ENCODE data around the gene APOM.

APOM gene

GRCh38 chr6:31655349-31656237 is at the start of gene APOM:
TSS of gene APOM (plus strand) at chr6:31655894. CDS start at chr6:31655967, 73 bp downstream.
- no peak for DNase-seq

DNA sequence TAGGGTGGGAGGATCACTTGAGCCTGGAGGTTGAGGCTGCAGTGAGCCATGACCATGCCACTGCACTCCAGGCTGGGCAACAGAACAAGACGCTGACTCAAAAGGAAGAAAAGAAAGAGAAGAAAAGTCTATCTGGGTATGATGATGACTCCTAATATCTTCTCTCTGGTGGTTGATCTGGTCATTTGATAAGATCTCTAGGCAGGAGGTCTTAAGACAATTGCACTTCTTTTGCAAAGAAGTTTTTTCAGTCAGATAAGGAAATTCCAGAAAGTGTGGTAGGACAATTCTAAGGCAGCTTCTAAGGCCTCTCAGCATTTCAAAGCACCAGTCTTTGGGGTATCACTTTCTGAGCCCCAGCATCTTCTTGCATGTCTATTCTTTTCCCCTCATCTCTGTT is 48.4 kb upstream of the APOM start:
- no peak for DNase-seq

DNA sequence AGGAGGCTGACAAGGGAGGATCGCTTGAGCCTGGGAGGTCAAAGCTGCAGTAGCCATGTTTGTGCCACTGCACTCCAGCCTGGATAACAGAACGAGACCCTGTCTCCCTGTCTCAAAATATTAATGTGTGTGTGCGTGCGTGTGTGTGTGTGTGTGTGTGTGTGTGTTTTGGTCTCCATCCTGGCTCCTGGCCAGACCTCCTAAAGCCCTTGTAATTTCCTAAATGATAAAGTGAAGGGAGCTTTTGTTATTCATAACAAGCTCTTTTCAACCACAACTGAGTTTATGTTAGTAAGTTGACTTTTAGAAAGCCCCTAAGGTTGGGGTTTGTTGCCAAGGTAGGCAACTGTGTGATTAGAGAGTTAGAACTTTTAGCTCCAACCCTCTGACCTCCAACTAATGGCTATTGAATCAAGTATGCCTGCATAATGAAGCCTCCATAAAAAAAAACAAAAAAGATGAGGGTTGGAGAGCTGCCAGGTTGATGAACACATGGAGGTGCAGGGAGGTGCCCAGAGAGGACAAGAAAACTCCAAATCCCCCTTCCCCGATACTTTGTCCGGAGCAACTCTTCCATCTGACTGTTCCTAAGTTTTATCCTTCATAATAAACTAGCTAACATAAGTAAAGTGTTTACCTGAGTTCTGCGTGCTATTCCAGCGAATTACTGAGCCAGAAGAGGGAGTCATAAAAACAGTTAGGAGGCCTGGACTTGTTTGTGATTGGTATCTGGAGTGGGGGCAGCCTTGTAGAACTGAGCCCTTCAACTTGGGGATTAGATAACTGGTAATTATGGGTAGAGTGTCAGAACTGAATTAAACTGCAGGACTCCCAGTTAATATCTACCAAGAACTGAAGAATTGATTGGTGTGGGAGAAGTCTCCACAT is 45.9 kb upstream of the APOM start:
- DNase-seq: no peak

DNA sequence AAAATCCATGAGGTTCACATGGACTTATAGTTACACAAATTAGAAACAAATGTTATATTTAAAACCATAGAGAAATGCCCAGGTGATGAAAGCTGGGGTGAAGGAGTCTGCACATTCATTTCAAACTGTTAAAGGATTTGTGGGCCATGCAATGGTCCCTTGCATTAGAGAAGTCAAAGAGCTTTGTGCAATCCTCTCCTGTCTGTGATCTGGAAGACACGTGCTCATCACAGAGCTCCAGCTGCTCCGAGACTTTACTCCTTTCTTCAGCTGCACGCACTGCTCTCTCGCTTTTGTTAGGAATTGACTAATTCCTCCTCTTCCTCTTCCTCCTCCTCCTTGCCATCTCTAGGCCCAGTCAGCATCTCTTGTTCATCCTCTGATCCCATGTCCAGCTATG is 44.7 kb upstream of the APOM start:
- peak; percentile 38 for DNase-seq

DNA sequence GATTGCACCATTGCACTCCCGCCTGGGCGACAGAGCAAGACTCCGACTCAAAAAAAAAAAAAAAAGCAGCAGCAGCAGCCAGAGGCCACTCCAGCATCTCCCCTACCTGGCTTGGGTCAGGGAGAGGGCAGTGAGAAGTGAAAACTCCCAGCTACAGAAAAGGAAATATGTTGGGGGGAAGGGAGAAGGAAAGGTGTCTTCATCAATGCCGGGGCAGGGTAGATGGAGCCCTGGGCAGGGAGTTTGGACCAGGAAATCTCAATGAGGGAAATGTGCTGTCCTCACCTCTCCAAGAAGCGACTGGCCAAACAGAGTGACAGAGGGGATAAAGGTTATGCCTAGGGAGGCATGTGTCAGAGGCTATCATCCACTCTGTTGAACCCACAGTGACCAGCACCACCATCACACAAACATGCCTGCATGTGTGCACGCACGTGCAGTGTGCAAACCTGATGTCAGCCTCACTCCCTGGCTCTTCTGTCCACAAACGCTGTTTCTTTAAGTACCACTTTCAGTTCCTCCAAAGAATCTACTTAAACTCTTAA is 41.5 kb upstream of the APOM start:
- DNase-seq: peak; percentile 90

GRCh38 chr6:31614684-31615578 is 40.8 kb upstream of the APOM start, which contains the start of gene AIF1:
TSS of gene AIF1 (plus strand) at chr6:31615234. CDS start at chr6:31615330, 96 bp downstream.
- DNase-seq: peak; percentile 78

DNA sequence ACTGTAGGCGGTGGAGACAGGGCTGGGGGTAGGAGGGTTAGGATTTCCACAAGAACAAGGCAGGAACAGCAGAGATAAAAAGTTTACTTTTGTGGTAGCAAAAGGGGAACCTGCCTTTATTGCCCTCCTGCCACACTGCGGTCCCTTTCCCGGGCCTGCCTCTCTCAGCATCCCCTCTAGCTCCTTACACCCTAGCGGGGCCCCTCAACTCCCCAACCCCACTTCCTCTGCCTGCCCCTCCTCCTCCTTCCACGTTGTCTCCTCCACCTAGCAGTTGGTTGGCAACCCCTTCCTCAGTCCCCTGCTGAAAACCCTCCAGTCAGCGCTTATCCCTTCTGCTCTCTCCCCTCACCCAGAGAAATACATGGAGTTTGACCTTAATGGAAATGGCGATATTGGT is 39.9 kb upstream of the APOM start:
- peak; percentile 90 for DNase-seq

DNA sequence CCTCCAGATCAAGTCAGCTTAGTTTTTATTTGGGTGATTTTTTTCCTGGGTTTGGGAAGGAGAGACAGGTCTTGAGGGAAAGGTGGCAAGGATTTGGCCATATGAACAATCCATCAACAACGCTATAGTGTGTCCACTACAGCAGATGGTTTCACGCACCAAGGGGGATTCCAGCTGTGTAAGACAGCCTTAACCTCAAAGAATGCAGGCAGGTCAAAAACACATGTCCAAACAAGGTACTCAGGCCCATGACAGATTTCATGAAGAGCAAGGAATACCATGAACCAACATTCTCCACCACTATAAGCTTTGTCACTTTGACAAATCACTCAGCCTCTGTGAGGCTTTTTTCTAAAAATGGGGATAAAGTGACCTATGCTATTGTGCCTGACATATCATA is 38.7 kb upstream of the APOM start:
- DNase-seq: no peak

DNA sequence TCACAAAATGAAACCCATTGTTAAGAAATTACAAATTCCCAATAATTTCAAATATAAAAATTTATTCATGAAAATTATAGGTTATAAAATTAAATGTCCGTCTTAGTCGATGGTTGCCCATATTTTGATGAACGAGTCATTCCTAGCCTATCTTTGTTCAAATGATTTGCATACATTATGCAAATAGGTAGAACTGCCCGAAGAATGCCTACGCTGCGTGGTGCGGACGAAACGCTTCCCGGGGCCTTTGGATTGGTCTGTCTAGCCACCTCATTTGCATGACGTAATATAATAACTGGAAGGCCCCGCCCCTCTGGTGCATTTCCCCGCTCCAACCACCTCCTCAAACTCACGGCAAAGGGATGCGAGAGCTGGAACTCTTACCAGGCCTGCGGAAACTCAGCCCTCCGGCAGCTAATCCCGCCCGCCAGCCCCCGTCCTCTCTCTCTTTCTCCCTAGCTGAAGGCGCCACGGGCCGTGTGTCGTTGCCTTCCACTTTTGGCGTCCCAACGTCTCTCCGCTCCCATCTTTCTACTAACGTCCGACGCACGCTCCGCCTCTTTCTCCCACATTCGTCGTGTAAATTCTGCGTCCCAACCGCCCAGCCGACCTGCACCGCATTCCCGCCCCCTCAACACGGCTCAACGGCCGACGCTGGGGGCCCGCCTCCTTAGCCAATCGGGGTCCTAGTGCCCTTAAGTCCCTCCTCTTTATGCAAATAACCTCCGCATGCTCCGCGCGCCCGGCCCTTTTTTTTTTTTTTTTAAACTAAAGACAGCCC is 35.7 kb upstream of the APOM start:
- peak; percentile 99 for DNase-seq

DNA sequence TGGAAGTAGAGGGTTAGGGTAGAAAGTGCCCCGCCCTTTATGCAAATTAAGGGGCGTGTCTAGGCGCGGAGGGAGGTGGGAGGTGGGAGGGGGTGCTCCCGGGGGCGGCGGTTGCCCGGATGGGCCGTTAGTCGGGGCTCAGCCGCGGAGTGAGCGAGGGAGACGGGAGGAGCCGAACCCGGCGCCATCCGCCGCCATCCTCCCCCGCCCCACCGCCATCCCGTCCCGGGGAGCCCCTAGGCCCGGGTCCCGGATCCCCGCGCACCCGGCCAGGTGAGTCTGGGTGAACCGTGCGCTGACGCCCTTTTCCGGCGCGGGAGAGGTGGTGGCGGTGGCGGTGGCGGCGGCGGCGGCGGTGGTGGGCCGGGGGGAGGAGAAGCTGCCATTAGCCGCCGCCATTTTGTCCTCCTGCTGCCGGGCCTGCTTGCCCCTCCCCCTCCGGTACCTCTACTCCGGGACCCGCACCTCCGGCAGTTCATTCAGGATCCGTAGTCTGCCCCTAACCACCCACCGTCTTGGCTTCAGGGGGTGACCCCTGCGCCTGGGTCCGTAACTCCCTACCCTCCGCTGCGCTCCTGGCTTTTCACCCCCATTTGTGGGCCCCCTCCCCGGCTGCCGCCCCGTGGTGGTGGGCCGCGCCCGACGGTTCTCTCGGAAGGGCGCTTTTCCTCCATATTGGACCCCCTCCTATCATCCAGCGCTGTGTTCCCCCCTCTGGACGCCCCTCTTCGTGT is 34.9 kb upstream of the APOM start, which contains the start of gene PRRC2A:
TSS of gene PRRC2A (plus strand) at position 130 of the 734 bp plus-strand sequence. CDS start 2,075 bp downstream, outside the sequence.
- peak; percentile 62 for DNase-seq

DNA sequence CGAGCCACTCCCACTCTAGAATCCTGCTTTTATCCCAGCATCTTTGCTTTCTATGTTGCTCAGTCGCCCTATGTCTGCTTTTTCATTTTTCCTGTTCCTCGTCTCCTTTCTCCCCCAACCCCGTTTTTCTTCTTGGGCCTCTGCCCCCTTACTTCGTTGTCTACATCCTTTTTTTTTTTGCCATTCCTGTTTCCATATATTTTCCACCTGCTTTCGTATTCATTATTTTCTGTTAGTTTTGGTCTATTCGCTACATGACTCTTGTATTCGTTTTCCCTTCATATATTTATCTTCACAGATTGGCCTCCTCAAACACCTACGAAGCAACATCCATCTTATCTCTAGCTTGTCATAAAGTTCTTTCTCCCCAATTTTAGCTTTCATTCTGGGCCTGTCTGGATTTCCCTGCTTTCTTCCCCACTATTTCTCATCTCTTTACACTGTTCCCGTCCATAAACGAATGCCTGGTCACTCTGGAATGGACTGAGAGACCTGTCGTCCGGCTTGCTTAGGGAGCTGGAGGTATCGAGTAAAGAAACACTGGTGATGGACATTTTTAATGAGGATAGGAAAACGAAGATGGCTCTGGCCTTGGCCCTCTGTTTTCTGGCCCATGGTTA is 34.3 kb upstream of the APOM start:
- DNase-seq: no peak

GRCh38 chr6:31621991-31622390 is 33.7 kb upstream of the APOM start:
- DNase-seq: no peak

DNA sequence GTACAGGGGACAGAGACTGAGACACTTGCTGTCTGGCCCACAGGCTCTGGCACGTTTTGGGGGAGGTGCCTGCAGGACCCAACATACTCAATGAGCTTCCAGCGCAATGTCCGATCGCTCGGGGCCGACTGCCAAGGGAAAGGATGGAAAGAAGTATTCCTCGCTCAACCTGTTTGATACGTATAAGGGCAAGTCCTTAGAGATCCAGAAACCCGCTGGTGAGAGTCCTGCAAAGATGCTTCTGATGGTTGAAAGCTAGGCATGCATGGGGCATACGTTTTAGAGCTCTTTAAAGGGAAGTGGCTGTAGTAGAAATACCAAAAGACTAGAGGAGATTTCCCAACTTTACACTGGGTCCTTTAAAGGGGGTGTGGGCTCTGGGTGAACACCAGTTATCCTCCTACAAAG is 33.0 kb upstream of the APOM start:
- DNase-seq: peak; percentile 67

DNA sequence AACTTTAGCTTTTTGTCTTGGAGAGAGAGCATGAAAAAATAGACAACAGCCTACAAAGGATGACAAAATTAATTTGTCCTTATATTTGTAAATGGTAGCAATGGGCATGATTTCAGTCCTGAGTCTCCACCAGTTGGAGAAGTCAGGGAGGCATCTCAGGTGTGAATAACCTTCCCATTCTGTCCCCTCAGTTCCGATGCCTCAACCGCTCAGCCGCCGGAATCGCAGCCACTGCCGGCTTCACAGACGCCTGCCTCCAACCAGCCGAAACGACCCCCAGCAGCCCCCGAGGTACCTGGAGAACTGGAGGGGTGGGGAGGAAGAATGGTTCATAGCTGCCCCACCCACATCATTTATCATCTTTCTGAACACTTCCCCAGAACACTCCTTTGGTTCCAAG is 31.6 kb upstream of the APOM start:
- DNase-seq: no peak

DNA sequence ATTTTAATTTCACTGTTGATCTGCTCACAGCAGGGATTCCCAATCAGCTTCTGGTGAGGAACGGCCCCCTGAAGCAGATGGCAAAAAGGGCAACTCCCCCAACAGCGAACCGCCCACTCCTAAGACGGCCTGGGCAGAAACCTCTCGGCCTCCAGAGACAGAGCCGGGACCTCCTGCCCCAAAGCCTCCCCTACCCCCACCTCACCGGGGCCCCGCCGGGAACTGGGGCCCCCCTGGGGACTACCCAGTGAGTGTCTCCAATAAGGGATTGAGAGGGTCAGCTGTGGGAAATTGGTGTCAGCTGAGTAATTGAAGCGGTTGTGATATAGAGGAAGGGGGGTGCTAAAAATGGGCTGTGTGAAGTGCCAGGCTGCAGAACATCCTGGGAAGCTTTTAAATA is 28.7 kb upstream of the APOM start:
- no peak for DNase-seq

GRCh38 chr6:31627690-31628287 is 27.9 kb upstream of the APOM start:
- no peak for DNase-seq

- no peak for DNase-seq
These were observed 26.7 kb upstream of the APOM start for GRCh38 chr6:31629014-31629413.

DNA sequence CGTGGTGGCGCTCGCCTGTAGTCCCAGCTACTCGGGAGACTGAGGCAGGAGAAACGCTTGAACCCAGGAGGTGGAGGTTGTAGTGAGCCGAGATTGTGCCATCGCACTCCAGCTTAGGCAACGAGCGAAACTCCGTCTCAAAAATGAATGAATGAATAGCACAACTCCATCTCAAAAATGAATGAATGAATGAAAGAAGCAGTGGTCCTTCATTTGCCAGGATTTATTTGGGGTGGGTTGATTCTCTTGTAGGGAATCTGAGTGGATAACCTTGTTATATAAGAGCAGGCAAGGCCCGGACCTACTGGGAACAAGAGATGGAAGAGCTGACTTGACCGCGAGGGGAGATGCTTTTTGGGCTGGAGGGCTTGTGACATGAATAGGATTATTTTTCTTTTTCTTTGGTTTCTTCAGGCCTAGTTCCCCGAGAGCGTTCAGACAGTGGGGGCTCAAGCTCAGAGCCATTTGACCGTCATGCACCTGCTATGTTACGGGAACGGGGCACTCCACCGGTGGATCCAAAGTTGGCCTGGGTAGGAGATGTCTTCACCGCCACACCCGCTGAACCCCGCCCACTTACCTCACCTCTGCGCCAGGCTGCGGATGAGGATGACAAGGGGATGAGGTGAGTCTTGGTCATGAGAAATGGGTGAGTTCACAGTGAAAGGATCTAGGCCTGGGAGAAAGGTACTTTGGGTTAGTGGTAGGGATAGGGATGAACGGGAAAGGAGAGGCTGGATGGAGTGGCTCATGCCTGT is 25.3 kb upstream of the APOM start:
- DNase-seq: no peak

GRCh38 chr6:31631209-31631608 is 24.5 kb upstream of the APOM start:
- no peak for DNase-seq

Measured in MV-4-11 (cell line).